Endodermal cell (in vitro differentiated cells): ENCODE measurements around the gene CHAT. TPM values are rescaled to one million over a fixed set of nuclear protein-coding genes. Genes with fewer than 3 reads are reported as not detected.

Experiments used
- DNase-seq: peaks from one replicate; pipeline ENCODE4 v3.0.0-alpha.2; 2017
- H3K27ac ChIP-seq: 2 replicates; pipeline ENCODE4 v1.5.1; 2013; ENCODE audit warnings: mild to moderate bottlenecking, low read depth, low read length, moderate library complexity
- H3K27me3 ChIP-seq: 2 replicates; pipeline ENCODE4 v1.6.1; 2013; ENCODE audit warnings: mild to moderate bottlenecking, low read length, moderate library complexity; ENCODE audit not compliant: insufficient read depth, control insufficient read depth, poor library complexity, severe bottlenecking
- H3K36me3 ChIP-seq: 2 replicates; pipeline ENCODE4 v1.7.0; 2013; ENCODE audit warnings: mild to moderate bottlenecking, low read length, moderate library complexity; ENCODE audit not compliant: control insufficient read depth, insufficient read depth
- H3K4me1 ChIP-seq: one replicate; pipeline ENCODE4 v1.7.0; 2013; ENCODE audit warnings: low read length; ENCODE audit not compliant: control insufficient read depth, insufficient read depth
- H3K4me3 ChIP-seq: 2 replicates; pipeline ENCODE4 v1.5.1; 2013; ENCODE audit warnings: mild to moderate bottlenecking, low read length, moderate library complexity
- H3K9ac ChIP-seq: 2 replicates; pipeline ENCODE4 v1.6.1; 2013; ENCODE audit warnings: mild to moderate bottlenecking, low read length, moderate library complexity; ENCODE audit not compliant: poor library complexity, severe bottlenecking; ENCODE audit errors: extremely low read depth
- H3K9me3 ChIP-seq: 2 replicates; pipeline ENCODE4 v1.6.1; 2013; ENCODE audit warnings: mild to moderate bottlenecking, low read length, moderate library complexity; ENCODE audit not compliant: control insufficient read depth
- H3K27ac Mint-ChIP-seq: 2 replicates; pipeline ENCODE4 v1.8.0; 2020; ENCODE audit warnings: mixed read lengths
- H3K27me3 Mint-ChIP-seq: 2 replicates; pipeline ENCODE4 v1.8.0; 2021; ENCODE audit warnings: mild to moderate bottlenecking, mixed read lengths; ENCODE audit not compliant: insufficient read depth
- H3K36me3 Mint-ChIP-seq: 2 replicates; pipeline ENCODE4 v1.8.0; 2020; ENCODE audit warnings: low read depth, mixed read lengths
- H3K4me1 Mint-ChIP-seq: 2 replicates; pipeline ENCODE4 v1.8.0; 2020; ENCODE audit warnings: mixed read lengths
- H3K4me3 Mint-ChIP-seq: 2 replicates; pipeline ENCODE4 v1.8.0; 2020; ENCODE audit warnings: mild to moderate bottlenecking, moderate library complexity, mixed read lengths
- H3K9me3 Mint-ChIP-seq: 2 replicates; pipeline ENCODE4 v1.8.0; 2020; ENCODE audit warnings: mild to moderate bottlenecking, mixed read lengths
- WGBS, 2 experiments: methylation state at CpG; one replicate each; pipeline versions ENCODE4 v1.1.5 to v1.1.7; 2013; ENCODE audit warnings: missing lambda C conversion rate in 2 of 2, mixed read lengths in 1 of 2; ENCODE audit not compliant: insufficient coverage in 1 of 2, insufficient read length in 1 of 2; 5-methylcytosine and 5-hydroxymethylcytosine counted together
- total RNA-seq, 2 donors: library from RNA; stranded (reverse); fragmentation: NEBNext Ultra II Directional in 1 of 2; extraction: Animal tissue kit (Norgen Biotek cat#: 25700) in 1 of 2; gene quantifications; 2 replicates in 1 of 2; 3 replicates in 1 of 2; pipeline ENCODE4 v1.2.1, GENCODE V29; 2021
- TF ChIP-seq, protein P1 (sequence below): fragments of 200-600 bp; sonication (generic); conservative IDR thresholded peaks from 2 replicates; pipeline ENCODE4 v1.5.0; 2021; ENCODE audit warnings: antibody characterized with exemption, mild to moderate bottlenecking

The CHAT gene
- total RNA-seq, 2 donors from 2014 or later, result not detected

- no peak overlapping the region for H3K4me3 Mint-ChIP-seq
- H3K4me1 ChIP-seq, result no peaks in the 10 kb centered on the region
- 88 to 97% methylated on average over 6 to 7 of the region's 7 CpGs for WGBS, 2 experiments
- no peaks in the 10 kb centered on the region for H3K9me3 ChIP-seq
- TF ChIP-seq, protein P1, sequence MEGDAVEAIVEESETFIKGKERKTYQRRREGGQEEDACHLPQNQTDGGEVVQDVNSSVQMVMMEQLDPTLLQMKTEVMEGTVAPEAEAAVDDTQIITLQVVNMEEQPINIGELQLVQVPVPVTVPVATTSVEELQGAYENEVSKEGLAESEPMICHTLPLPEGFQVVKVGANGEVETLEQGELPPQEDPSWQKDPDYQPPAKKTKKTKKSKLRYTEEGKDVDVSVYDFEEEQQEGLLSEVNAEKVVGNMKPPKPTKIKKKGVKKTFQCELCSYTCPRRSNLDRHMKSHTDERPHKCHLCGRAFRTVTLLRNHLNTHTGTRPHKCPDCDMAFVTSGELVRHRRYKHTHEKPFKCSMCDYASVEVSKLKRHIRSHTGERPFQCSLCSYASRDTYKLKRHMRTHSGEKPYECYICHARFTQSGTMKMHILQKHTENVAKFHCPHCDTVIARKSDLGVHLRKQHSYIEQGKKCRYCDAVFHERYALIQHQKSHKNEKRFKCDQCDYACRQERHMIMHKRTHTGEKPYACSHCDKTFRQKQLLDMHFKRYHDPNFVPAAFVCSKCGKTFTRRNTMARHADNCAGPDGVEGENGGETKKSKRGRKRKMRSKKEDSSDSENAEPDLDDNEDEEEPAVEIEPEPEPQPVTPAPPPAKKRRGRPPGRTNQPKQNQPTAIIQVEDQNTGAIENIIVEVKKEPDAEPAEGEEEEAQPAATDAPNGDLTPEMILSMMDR, result no peak
- H3K27me3 Mint-ChIP-seq, result peaks cover 81% of the 10 kb centered on the region
- H3K27ac Mint-ChIP-seq, result no peak overlapping the region
- no peaks in the 10 kb centered on the region for H3K36me3 ChIP-seq
- no peaks in the 10 kb centered on the region for H3K9me3 Mint-ChIP-seq
- DNase-seq, result no peak
- peaks cover 53% of the 10 kb centered on the region for H3K27me3 ChIP-seq
- H3K4me3 ChIP-seq, result no peak overlapping the region
- no peak overlapping the region for H3K27ac ChIP-seq
- no peaks in the 10 kb centered on the region for H3K36me3 Mint-ChIP-seq
- no peaks in the 10 kb centered on the region for H3K4me1 Mint-ChIP-seq
- no peak overlapping the region for H3K9ac ChIP-seq
These were observed 12.0 kb upstream of the CHAT start for GRCh38 chr10:49601857-49602256.

DNA sequence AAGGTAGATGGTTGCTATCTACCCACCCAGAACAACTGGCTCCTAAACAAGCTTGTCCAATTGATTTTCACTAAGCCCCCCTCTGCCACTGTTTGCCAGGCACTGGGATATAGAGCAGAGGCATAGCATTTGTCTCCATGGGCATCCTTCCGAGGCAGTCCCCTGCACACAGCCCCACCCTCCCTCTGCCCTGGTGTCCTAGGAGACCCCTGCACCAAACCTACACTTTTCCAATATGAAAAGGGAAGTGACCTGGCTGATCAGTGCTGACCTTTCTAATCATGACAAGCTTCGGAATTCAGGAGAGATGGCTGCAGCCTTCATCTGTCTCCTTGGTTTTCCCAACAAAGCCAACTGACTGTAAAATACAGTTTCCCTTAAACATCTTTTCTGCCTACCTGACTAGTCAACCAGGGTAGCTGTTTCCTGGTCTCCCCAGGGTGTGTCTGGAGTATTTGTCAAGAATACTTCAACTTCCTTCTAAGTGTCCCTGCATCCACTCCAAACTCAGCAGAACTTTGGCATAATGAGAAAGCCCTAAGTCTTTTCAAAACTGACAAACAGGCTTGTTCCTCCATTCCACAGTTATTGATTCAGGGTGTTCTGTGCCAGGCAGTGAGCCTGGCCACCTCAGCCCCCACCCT, 11.3 kb upstream of the CHAT start:
- H3K27ac ChIP-seq, result no peak overlapping the region
- TF ChIP-seq, protein P1, result no peak
- H3K4me1 ChIP-seq, result no peaks in the 10 kb centered on the region
- Mint-ChIP-seq H3K9me3 (no peaks in the 10 kb centered on the region), H3K4me1 (no peaks in the 10 kb centered on the region), H3K27ac (no peak overlapping the region), H3K4me3 (no peak overlapping the region), H3K27me3 (peaks cover 85% of the 10 kb centered on the region), H3K36me3 (no peaks in the 10 kb centered on the region)
- H3K36me3 ChIP-seq, result no peaks in the 10 kb centered on the region
- H3K27me3 ChIP-seq, result peaks cover 59% of the 10 kb centered on the region
- H3K4me3 ChIP-seq, result no peak overlapping the region
- DNase-seq, result no peak
- no peaks in the 10 kb centered on the region for H3K9me3 ChIP-seq
- 67 to 78% methylated on average over 1 to 2 of the region's 2 CpGs for WGBS, 2 experiments
- H3K9ac ChIP-seq, result no peak overlapping the region

DNA sequence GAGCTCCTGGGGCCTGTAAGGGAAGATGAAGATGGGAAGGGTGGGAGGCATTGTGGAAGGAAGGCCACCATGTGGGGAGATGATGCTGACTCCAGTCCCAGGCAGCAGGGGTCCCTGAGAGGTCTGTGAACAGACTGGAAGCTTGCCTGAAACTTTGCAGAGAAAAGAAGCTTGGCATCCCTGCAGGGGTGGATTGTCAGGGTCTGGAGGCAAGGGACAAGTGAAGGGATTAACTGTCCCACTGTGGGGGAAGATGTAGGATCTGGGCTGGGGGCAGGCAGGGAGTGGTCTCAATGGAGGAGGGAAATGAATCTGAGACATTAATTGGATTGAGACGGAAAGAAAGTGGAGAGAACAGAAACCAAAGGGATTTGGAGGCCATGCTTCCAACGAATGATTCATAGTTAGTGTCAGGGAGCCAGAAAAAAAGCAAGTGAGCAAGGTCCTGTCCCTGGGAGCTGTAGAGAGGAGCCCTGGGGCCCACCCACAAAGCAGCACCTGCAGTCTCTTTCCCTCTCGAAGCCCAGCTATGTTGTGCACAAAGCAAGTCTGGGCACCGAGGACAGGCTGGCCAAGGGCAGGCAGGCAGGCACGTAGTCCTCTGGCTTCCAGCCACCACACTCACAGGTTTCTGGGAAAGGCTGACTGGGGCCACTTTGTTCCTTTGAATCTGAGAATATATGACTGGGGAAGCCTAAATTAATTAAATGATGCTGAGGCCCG, 8.5 kb upstream of the CHAT start:
- Histone ChIP-seq H3K27me3 (peaks cover 87% of the 10 kb centered on the region), H3K9me3 (no peaks in the 10 kb centered on the region), H3K4me3 (no peak overlapping the region), H3K4me1 (no peaks in the 10 kb centered on the region), H3K27ac (no peak overlapping the region), H3K9ac (no peak overlapping the region), H3K36me3 (no peaks in the 10 kb centered on the region)
- Mint-ChIP-seq H3K9me3 (no peaks in the 10 kb centered on the region), H3K4me1 (no peaks in the 10 kb centered on the region), H3K27me3 (peaks cover 91% of the 10 kb centered on the region), H3K27ac (no peak overlapping the region), H3K4me3 (no peak overlapping the region), H3K36me3 (no peaks in the 10 kb centered on the region)
- TF ChIP-seq, protein P1, result no peak
- WGBS, 2 experiments, result 73 to 74% methylated on average over 3 to 6 of the region's 6 CpGs
- peak; percentile 19 for DNase-seq
